G401.6 (cell line): ENCODE data around the gene RET.

Experiments used
- FAIRE-seq: peaks from 2 replicates; lab custom pipeline; 2012; peaks lifted over from hg19 to GRCh38; lab: Jason Lieb, UNC

Gene RET

GRCh38 chr10:43076876-43077420, at the start of gene RET:
Gene RET (plus strand): TSS chr10:43077069. CDS start chr10:43077259, 190 bp downstream.
- FAIRE-seq = no peak

- FAIRE-seq = no peak
Observed at GRCh38 chr10:43027331-43027955, 49.4 kb upstream of the RET start.

DNA sequence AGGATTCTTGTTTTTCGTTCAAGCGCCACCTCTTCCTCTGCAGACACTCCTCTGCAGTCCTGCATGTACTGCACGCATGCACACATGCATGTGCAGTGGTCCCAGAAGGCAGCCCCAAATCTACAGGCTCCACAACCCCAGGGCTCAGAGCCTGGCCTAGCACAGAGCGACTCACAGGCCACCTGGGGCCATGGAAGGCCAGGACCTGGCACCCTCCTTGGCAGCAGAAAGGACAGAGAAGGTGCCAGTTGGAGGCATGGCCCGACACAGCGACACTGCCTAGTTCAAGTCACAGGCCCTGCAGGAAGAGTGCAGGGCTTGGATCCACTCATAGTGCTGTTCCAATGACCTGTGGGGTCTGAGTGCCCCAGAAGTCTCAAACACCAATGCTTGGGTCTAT, 48.7 kb upstream of the RET start:
- FAIRE-seq = no peak

DNA sequence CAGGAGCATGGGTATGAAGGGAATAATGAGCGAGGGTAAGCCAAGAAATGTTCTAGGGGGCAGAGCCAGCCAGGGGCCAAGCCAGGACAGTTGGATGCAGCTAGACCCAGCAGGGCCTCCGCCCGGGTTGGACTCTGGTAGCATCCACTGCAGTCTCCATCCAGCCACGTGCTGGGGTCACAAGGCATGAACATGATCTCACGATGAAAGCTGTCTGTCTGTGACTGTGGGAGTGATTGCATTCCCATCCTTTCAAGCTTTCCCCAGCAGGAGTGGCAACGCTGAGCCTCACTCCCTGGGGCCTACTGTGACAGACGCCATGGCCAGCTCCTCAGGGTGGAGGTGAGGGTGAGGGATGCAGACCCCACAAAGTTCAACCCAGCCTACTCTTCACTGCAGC, 47.8 kb upstream of the RET start:
- FAIRE-seq = no peak

GRCh38 chr10:43032613-43033012, 44.3 kb upstream of the RET start:
- FAIRE-seq = no peak

GRCh38 chr10:43035800-43036199, 41.1 kb upstream of the RET start:
- no peak for FAIRE-seq

GRCh38 chr10:43036481-43037428, 40.1 kb upstream of the RET start:
- FAIRE-seq = no peak

DNA sequence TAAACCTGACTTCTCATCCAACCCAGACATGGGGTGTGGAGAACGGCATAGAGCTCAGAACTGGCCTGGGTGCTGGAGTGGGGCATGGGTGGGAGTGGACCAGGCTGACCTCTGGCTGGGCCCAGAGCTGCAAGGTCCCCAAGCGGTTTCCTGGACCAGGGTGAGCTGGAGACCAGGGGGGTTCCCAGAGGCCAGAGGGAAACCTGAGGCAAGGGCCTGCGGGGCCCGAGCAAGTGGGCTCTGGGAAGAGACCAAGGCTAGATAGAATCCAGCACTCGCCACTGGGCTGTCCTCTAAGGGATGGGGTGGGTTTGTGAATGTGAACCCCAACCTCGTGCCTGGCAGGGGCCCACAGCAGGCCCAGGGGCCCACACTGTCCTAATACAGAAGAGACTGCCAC, 39.4 kb upstream of the RET start:
- no peak for FAIRE-seq

- no peak for FAIRE-seq
Observed at GRCh38 chr10:43037942-43038782, 38.7 kb upstream of the RET start.

DNA sequence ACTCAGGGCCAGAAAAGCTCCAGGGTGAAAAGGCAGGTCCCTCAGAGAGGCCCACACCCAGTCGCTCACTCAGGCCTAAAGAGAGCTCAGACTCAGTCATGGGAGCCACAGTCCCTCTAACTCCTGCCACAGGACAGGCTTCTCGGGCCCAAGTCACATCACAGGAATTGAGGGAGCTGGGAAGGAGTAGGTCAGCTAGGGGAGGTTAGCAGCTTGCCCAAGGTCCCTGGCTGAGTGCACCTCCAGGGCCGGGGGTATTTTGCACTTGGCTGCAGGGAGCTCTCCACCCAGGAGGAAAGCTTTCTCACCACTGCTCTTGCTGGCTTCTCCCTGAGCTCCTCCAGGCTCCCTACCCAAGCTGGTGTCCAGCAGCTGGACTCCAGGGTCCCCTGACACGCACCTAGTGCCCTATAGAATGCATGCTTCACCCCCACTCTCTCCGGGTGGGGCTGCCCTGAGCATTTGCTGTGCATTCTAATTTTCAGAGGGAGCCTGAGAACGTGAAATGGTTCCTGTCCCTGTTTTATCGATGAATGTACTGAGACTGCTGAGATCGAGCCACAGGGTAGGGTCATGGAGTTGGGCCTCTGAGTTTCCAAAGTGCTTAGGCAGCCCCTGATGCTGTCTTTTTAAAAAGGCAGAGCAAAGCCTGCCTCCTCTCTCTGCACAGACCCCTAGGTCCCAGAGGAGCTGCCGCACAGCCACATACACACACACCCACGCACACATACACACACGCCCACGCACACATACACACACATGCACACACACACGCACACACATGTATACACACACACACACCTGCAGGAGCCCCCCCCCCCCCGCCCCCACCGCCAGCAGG, 37.9 kb upstream of the RET start:
- FAIRE-seq = no peak

DNA sequence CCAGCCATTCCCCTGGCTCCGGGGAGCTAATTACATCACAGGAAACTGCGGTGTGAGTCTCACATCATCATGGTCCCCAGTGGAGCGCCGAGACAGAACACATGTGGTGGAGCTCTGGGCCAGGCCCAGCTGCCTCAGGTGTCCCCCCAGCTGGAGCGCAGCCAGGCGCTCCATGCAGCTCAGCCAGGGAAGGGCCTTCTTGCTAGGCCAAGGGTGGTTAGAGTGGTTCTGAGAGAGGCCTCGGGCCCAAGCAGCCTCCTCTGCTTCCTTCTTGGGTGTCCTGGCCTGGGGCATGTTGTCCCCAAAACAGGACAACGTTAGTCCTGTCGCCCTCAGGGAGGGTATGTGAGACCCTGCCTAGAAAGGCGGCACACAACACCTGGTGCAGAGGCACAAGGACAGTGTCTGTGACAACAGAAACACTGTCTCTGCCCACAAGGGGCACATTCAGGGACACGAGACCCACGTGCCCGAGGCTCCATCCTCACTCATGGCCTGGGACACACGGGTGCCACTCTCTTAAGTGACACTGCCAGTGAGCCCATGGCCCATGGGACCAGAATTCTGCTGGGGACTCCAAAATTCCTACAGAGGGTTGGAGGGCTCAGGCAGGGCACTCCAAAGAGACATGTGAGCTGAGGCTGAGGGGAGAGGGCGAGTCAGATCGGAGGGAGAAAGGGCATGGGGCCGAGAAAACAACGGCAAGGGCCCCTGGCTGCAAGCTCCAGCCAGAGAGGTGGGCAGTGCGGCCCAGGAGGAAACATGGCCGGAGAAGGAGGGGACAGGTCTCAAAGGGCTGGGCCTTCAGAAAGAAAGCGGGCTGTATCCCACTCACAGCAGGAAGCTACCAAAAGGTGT, 37.0 kb upstream of the RET start:
- no peak for FAIRE-seq

- FAIRE-seq = no peak
Observed at GRCh38 chr10:43040482-43041256, 36.2 kb upstream of the RET start.

DNA sequence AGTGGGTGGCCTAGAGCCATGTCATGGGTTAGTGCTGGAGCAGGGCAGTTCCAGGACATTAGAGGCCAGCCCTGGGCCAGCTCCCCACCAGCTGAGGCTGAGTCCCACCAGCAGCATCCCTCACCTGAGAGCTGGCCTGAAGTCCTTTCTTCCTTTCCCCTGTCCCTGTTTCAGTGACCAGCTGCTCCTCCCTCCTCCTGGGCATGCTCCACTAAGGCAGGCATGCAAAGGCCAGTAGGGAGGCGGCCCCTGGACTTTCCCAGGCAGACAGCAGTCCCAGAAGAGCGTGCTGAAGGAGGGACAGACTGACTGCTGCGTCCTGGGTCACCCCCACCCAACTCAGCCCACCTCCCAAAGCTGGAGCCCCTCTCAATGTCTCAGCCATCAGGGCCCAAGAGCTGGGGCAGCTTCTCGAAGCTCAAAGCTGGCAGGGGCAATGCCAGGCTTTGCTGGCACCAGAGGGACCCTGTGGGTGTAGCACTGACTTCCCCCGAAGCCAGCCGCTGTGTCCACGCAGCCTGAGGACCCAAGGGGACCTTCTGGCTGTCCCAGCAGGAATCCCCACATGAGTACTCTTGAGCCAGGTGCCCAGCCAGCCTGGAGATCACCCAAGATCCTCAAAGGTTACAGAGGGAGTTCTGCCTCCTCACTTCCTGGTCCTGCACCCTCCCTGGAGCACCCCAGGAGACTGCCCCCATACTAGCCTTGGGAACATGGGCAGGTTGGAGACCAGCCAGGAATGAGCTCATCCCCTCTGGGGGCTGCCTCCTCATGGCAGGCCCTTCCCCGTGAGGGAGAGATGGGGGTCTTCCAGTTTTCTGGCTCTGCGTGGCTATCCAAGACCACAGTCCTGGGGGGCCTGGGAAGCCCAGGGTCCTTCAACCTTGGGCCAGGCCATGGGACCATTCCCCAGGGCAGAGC, 35.2 kb upstream of the RET start:
- FAIRE-seq = no peak

DNA sequence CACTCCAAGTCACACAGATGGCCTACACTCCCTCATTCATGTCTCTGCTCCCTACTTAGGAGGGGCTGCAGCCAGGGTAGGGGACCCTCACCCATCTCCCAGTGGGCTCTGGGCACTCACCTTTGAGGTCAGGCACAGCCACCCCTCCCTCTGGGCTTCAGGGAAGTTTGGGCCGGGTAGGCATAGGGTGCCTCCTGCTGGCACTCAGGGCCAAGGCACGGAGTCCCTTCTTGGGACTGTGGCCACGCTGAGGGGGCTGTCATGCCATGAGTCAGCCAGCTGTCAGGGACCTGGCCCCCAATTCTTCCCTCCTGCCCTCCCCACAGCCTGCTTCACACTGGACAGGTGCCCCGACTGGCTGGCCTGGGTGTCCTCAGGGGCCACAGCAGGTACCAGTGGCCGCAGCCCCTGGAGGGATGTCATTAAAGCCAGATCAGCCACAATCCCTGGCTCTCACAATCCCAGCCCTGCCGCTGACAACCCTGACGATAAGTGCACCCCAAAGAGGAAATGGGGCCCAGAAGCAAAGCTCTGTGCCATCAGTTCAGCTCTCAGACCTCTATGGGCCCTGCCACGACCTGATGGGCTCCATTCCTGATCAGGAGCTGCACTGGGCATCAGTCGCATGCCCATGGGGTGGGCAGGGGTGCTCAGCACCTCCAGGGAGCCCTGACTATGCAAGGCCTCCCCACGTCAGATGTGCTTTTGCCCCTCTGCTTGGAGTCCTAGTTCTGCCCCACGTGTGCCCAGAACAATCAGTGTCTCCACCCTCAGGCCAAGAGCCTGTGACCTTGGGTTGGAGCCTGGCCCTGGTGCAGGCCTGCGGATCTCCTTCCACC, 34.1 kb upstream of the RET start:
- FAIRE-seq = no peak

DNA sequence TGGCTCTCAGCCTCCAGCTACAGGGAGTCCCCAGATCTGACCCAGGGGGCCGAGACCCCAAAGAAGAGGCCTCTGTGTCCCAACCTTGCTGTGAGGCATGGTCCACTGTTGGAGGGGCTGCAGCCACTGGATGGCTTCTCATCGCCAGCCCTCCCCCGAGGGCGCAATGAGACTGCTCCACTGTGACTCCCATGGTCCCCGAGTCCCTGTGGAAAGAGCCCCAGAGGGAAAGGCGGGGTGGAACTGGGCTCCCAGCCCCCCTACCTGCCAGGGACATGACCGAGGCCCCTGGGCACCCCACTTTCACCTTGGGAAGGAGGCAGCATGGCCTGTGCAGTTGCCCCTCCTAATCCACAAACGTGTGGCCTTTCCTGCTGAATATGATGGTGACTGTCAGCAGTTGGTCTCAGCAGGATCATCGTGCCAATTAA, 33.5 kb upstream of the RET start:
- no peak for FAIRE-seq

DNA sequence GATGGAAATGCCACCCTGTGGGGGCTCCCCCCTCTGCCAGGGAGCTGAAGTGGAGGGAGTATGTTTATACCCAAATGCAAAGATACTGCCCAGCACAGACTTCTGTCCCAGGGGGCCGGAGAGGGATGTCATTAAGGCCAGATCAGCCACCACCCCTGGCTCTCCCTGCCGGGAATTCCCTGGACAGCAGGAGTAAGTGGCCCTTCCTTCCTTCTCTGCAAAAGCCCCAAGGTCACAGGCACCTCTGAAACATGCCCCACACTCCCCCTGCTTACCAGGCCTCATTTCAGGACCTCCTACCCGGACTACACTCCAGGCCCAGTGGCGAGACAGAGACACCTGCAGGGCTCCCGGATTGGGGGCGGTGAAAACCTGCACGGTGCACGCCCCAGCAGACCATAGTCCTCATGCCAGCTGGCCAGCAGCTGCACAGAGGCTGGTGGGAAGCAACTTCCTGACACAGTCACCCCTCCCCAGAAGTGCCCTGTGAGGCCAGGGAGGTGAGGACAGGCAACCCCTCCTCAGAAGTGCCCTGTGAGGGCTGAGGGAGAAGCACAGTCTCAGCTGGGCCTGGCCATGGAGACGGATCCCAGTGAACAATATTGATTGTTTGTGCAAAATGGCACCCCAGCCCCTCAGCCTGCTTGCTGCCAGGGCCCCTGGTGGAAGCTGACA, 33.0 kb upstream of the RET start:
- FAIRE-seq = no peak

DNA sequence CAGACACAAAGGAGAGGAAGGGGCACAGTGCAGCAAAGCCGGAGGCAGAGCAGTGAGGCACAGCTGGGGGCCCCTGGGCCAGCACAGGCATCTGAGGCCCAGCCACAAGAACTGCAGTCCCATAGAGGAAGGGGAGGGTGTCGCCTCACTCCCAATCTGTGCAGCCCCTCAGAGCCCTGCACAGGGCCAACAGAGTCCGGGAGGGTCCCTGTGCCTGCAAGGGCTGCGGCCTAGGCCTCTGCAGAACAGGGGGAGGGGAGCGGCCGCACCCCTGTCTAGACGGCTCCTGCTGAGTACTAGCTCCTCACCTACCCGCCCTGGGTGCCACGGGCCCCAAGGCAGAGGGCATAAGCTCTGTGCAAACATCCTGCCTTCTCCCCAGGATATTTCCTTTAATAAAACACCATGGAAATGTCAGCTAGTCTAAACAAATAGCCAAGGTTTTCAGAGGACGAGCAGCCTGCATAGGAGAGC, 32.4 kb upstream of the RET start:
- no peak for FAIRE-seq
